Uterus (tissue), 2 donors: ENCODE measurements around the gene FHIT.

Source experiments
- POLR2A ChIP-seq, 2 donors: fragments of 450-650 bp; IDR thresholded peaks; one replicate each; pipeline ENCODE4 v1.6.1; 2016; ENCODE audit warnings: antibody characterized with exemption in 2 of 2, mild to moderate bottlenecking in 1 of 2, moderate library complexity in 1 of 2
- TF ChIP-seq, protein P1 (sequence below), 4 experiments: fragments of 200-600 bp in 2 of 4; fragments of 450-650 bp in 2 of 4; sonication (generic) in 2 of 4; IDR thresholded peaks; one replicate each; pipeline ENCODE4 v1.5.1; 2016 to 2019; ENCODE audit warnings: antibody characterized with exemption in 4 of 4, mild to moderate bottlenecking in 2 of 4, moderate library complexity in 1 of 4

DNA sequence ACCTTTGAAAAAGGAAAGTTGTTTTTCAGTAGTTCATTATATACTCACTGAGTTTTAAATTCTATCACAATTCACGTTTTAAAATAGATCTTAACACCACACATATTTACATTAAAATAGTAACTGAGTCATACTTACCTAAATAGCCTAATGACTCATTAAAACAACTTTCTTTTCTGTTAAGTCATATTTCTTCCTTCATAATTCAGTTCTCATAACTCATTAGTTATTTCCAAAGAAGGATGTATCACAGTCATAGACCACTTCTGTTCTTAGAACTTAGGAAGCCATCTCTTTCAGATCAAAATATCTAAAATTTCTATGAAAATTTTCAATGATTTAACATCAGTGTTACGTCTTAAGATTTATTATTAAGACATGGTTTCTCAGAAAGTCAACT is 885.9 kb downstream of the FHIT start:
- TF ChIP-seq, protein P1, sequence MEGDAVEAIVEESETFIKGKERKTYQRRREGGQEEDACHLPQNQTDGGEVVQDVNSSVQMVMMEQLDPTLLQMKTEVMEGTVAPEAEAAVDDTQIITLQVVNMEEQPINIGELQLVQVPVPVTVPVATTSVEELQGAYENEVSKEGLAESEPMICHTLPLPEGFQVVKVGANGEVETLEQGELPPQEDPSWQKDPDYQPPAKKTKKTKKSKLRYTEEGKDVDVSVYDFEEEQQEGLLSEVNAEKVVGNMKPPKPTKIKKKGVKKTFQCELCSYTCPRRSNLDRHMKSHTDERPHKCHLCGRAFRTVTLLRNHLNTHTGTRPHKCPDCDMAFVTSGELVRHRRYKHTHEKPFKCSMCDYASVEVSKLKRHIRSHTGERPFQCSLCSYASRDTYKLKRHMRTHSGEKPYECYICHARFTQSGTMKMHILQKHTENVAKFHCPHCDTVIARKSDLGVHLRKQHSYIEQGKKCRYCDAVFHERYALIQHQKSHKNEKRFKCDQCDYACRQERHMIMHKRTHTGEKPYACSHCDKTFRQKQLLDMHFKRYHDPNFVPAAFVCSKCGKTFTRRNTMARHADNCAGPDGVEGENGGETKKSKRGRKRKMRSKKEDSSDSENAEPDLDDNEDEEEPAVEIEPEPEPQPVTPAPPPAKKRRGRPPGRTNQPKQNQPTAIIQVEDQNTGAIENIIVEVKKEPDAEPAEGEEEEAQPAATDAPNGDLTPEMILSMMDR (IDR thresholded peaks at IDR 0.05): no peak
- TF ChIP-seq POLR2A (IDR thresholded peaks at IDR 0.05): no peak
